HG03103 (cell line): Measurements from ENCODE around the gene CGB3.
"Not testable (repeated sequence)": the region's sequence is repeated elsewhere in the genome, so short reads cannot be mapped to it uniquely, and the experiment has no call there.

ENCODE experiments used
- ATAC-seq: cut with Tn5 transposase; IDR thresholded peaks from one replicate; pipeline ENCODE4 v1.9.1; 2021; ENCODE audit warnings: low read depth; ENCODE audit not compliant: unreplicated experiment

Gene CGB3

DNA sequence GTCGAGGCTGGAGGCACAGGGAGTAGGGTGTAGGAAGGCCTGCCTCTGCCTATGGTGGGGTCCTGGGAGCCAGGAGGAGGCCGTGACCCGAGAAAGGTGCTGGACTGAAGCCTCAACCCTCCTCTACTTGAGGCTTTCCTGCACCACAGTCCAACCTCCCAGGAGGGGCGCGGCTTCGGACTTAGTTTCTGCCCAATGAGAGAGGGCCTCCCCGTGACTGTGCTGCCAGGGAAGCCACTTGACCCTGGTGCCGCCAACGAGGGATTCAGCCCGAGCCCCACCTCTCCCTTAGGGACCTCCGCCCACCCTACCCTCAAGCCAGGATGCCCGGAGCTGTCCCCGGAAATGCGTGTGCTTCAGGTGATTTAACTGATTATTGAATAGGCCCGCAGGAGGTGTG lies at the start of gene CGB3:
Gene CGB3 (minus strand): TSS at position 101 of the 400 bp plus-strand sequence. CDS start 362 bp downstream, outside the sequence.
- ATAC-seq = not testable (repeated sequence)

DNA sequence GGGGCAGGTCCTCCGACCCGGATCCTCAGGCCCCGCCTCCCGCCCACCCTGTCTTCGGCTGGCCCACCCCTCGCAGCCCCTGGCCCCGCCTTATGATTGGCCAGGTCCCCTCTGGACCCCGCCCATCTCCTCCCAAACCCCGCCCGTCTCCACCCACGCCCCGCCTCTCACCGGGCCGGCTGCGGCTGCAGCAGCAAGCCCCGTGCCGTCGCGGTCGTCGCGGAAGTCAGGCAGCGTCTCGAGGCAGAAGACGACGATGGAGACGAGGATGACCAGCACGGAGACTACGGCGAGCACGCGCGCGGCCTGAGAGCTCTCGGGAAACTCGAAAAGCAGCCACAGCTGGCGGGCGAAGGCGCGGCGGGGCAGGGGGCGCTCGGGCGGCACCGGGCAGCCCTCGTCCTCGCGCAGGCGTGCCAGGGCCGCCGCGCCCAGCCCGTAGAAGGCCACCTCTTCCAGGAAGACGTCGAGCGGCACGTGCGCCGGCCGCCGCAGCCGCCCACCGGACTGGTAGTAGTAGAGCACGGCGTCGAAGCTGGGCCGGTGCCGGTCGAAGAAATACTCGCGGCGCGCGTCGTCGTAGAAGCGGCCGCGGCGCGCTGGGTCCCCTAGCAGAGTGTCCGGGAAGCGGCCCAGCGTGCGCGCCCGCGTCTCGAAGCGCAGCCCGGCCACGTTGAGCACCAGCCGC lies 47.9 kb upstream of the CGB3 start:
- ATAC-seq = no peak

DNA sequence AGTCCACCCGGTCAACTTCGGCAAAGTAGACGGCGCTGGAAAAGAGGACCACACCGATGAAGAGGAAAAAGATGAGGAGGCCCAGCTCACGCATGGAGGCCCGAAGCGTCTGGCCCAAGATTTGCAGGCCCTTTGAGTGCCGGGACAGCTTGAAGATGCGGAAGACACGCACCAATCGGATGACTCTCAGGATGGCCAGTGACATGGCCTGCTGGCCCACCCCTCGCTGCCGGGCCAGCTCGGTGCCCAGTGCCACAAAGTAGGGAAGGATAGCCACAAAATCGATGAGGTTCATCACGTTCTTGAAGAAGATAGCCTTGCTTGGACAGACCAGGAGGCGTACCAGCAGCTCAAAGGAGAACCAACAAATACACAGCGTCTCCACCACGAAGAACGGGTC lies 46.3 kb upstream of the CGB3 start:
- ATAC-seq = no peak

DNA sequence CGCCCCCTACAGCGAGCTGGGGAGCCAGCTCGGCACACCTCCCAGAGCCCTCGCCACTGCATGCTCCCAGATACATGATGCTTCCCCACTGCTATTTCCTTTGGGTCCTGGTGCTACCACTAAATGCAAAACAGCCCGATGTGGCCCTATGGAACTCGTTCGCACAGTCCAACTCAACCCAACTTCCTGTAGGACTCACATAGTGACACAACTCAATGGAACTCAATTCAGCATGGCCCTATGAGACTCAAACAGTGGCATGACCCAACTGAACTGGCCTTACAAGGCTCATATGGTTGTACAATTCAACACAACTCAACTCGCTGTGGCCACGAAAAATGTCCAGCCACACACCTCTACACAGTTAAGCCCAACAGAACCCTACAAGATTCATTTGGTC lies 44.9 kb upstream of the CGB3 start:
- no peak for ATAC-seq

DNA sequence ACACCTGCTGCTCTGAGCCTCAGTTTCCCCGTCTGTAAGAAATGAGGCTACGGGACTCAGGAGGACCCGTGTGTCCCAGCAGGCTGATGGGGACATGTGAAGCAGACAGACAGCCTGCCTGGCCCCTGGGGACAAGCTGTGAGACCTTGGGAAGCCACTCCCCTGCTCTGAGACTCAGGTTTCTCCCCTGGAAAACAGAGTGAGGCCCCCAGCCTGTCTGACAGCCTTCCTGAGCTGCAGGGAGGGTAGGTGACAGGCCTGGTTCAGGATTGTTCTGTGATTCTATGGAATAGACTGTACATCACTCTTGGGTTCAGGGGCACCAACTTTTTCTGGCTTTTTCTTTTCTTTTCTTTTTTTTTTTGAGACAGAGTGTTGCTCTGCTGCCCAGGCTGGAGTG lies 43.4 kb upstream of the CGB3 start:
- no peak for ATAC-seq

DNA sequence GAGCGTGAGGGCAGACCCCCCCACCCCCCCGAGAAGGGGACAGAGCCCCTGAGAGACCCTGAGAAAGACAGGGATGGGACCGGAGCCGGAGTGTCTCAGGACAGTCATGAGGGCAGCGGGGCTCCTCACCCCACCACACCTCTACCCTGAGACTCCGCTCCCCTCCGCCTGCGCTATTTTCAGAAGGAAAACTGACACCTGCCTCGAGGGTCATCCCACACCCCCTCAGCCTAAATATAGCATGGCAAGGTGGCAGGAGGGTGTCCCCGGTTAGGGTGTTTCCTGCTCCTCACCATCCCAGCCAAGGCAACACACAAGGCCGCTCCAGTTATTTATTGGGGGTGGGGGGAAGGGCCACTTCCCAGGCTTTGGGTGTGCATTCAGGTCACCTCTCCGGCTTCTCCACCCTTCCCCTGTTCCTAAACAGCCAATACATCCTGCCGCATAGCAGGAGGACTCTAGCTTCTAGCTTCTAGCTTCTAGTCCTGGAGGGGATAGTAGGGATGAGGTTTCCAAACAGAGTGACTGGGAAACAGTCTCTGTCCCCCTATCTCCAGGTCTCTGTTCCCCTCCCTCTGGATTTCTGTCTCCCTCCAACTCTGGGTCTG lies 41.9 kb upstream of the CGB3 start:
- no peak for ATAC-seq

DNA sequence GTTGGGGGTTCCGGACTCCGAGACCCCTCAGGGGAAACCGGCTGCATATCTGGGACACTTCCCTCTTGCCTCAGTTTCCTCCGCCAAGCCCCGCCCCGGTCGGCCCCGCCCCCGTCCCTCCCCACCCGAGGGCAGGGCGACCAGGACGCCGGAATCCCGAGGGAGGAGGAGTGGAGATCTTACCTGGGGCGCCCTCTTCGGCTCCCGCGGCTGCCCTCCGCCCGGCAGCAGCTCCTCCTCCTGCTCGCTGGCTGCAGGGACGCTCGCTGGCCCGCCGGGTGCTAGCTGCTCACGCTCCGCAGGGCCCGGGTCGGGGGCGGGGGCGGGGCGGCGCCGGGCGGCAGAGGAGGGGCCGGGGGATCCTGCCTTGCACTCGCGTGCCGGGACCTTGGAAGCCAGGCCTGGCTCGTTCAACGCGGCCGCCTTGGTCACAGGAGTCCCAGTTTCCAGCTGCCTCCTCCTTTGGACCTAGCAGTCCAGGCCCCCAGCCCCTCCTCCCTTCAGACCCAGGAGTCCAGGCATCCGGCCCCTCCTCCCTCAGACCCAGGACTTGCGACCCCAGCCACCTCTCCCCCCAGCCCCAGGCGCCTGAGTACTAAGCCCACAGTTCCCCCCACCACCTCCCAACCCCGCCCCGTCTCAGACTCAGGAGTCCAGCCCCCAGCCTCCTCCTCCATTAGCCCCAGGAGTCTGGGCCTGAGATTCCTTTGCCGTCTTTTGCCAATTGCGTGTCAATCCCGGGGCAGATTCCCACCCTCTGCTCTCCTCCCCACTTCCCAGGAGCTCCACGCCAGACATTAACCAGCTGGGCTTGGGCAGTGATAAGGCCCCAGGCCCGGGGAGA lies 40.9 kb upstream of the CGB3 start, which contains the start of gene NTF4:
Gene NTF4 (minus strand): TSS at position 51 of the 844 bp plus-strand sequence. CDS start 2,821 bp downstream, outside the sequence.
- no peak for ATAC-seq

DNA sequence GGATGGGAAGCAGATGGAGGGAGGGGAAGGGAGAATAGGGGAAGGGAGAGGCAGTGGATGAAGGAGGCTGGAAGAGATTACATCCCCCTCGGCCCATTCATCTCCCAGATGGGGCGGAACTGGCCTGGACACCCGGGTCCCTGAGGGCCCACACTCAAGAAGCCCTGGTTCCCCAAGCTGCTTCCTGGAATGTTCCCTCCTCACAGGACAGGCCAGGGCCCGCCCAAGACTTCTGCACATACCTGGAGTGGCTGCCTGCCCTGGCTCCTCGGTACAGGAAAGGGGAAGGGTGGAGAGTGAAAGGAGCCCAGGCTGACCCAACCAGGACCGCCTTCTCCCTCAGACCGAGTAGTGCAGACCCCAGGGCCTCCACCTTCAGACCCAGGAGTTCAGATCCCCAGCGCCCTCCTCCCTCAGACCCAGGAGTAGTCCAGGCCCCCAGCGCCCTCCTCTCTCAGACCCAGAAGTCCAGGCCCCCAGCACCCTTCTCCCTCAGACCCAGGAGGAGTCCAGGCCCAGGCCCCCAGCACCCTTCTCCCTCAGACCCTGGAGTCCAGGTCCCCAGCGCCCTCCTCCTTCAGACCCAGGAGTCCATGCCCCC lies 40.0 kb upstream of the CGB3 start:
- ATAC-seq = no peak

DNA sequence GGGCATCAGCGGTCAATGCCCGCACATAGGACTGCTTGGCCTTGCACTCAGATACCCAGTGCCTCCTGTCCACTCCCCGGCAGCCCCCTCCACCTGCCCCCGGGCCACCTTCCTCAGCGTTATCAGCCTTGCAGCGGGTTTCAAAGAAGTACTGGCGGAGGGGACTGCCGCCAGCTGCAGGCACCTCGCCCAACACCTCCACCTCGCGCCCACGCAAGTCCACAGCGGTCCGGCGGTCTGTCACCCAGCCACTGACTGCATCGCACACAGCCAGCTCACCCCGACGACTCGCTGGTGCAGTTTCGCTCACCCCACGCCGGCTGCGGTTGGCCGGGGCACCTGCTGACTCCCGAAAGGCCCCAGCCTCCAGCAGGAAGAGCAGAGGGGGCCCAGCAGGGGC lies 37.3 kb upstream of the CGB3 start:
- ATAC-seq = no peak

DNA sequence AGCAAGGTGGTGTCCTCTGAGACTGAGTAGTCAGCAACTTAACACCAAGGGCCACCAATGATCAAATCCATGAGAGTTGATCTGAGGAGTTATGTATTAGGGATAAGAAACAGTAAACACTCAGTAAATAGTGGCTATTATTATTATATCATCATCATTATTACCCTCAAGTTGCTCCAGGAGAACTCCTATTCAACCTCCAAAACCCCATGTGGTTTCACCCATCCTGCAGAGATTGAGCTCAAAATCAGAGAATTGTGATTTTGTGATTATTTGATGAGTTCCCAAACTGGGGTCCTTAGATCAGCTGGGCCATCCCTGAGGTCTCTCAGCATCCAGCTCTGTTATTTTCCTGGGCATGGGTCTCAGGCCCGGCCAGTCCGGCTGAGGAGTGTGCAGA lies 36.9 kb upstream of the CGB3 start:
- no peak for ATAC-seq

DNA sequence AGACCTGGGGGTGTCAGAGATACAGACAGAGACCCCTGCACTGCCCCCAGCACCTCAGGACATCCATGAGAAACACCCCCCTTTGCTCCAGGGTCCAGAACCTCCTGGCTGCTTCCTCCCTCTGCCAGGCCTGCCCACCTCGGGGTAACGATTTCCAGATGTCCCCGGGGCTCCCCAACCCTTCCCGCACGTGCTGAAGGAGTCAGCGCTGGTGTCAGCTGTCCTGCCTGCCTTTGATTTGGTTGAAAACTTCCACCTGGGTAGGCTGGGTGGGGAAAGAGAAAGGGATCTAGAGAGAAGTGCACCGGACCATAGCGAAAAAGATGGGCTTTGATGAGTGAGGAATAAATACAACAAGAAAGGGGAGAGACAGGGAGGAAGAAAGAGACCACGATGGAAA lies 34.9 kb upstream of the CGB3 start:
- no peak for ATAC-seq

DNA sequence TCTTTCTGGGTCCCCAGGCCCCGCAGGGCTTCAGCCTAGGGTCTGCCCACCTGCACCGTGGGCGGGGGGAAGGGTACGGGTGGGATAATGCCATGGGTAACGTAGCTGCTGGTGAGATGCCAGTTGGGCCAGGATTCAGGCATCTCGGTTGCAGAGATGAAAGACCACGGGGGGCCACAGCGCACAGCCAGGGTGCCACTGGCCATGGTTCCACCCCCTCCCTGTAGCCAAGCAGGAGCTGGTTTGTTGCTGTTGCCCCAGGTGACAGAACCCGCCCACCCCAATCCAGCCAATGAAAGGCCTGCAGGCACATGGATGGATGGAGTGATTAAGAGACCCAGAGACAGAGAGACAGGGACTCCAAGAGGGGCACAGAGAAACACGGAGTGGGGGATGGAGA lies 34.4 kb upstream of the CGB3 start:
- ATAC-seq = no peak

DNA sequence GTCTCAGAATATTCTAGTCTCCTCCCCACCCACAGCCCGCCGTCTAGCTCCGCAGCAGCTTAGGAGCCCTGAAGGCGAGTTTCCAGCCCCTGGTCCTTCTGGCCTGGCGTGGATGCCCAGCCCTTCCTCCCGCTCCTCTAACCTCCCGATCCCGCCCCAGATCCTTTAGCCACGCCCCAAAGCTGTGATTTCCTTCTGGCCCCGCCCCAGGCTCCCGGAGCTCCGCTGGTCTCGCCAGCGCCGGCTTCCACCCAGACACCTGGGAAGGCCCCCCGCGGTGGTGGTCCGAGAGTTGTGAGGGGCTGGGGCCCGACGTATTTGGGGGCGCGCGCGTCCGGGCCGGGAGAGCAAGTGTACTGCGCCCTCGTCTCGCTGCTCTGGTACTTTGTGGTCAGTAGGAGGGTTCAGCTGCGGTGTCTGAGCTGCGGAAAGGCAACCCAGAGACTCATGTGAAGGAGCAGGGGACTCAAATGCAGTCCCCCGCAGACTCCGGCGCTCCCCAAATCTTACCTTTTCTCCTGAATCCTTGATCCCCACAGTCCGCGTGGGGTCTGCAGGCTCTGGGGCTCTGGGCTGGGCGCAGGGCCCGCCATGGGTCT lies 33.6 kb upstream of the CGB3 start, which contains the start of gene CGB7:
Gene CGB7 (minus strand): TSS at position 114 of the 599 bp plus-strand sequence. CDS start 2,374 bp downstream, outside the sequence.
- no peak for ATAC-seq

DNA sequence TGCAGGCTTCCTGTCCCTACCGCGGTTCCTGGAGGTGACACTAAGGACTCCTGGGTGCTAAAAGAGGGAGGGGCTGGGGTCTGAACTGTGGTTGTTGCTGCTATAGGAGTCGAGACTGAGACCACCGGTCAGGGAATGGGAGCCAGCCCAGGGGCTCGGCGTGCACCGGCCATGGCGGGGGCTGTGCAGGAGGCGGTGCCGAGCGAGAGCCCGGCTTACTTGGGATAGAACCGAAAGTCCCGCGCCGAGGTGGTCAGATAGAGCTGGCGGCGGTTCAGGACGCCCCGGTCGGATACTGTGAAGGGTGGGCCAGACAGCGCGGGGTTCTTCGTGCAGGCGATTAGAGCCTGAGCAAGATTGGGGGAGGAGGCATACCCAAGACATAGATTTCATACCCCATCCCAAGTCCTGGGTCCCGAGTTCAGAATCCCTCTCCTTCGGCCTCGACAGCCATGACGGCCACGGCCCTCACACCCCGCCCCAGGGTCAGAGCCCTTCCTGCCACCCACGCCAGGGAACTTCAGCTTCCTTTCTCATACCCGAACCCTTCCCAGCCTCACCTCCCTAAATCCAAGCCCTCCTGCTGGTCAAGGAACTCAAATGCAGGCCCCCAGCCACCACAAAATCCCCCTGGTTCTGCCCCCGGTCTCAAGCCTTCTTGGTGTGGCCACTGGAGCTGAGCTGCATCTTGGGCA lies 32.9 kb upstream of the CGB3 start:
- not testable (repeated sequence) for ATAC-seq

DNA sequence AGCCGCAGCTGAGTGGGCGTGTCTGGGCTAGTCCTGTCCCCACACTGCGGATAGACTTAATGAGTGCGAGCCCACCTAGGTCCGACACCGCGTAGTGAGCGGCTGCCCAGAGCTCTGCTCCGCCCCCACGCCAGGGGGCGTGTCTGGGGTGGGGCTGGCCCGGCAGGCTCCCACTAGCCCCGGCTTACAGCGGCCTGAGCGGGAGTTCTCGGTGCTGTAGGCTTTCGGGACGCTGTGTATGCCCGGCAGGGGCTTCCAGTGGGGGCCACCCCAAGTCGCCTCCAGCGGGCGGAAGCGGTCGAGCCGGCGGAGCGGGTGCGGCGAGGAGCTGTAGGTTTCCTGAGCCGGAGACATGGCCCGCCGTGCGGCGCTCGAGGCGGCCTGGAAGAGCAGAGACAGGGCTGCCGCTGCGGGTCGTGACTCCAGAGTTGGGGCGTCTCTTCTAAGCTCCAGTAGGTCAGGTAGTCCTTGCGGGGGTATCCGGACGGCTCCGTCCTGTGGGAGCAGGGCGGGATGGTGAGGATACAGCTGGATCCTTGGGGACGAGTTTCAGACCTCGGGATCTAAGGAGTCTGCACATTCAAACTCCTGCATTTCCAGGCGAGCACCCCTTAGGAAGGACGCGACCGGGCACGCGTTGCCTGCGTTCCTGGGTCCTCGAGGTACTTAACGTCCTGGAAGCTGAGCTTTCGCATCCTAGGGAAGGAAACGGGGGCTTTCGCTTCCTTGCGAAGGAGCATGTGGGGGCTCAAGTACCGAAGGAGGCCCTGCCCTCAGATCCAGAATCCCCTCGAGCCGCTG lies 32.2 kb upstream of the CGB3 start:
- no peak for ATAC-seq

DNA sequence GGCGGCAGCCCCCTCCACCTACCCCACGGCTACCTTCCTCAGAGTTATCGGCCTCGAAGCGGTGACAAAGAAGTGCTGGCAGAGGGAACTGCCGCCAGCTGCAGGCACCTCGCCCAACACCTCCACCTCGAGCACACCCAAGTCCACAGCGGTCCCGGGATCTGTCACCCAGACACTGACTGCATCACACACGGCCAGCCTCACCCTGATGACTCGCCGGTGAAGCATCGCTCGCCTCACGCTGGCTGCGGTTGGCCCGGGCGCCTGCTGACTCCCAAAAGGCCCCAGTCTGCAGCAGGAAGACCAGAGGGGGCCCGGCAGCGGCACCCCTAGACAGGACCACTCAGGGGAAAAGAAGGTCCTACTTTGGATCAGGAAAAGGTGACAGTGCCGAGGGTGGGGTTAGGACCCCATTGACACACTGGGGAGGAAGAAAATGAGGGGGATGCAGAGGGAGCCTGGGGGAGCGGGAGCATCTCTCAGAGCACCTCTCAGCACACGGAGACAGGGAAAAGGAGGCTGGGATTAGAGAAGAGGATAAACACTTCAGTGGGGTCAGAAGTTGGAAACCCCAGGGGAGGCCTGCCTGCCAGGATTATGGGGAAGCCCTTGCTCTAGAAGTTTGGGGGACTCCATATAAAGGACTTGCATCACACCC lies 26.4 kb upstream of the CGB3 start:
- ATAC-seq = not testable (repeated sequence)

DNA sequence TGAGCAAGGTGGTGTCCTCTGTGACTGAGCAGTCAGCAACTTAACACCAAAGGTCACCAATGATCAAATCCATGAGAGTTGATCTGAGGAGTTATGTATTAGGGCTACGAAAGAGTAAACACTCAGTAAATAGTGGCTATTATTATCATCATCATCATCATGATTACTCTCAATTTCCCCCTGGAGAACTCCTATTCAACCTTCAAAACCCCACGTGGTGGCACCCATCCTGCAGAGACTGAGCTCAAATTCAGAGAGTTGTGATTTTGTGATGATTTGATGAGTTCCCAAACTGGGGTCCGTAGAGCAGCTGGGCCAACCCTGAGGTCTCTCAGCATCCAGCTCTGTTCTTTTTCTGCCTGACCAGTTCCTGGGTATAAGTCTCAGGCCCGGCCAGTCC lies 25.7 kb upstream of the CGB3 start:
- ATAC-seq = not testable (repeated sequence)

DNA sequence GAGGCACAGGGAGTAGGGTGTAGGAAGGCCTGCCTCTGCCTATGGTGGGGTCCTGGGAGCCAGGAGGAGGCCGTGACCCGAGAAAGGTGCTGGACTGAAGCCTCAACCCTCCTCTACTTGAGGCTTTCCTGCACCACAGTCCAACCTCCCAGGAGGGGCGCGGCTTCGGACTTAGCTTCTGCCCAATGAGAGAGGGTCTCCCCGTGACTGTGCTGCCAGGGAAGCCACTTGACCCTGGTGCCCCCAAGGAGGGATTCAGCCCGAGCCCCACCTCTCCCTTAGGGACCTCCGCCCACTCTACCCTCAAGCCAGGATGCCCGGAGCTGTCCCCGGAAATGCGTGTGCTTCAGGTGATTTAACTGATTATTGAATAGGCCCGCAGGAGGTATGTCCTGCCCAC lies 24.9 kb upstream of the CGB3 start, which contains the start of gene CGB8:
Gene CGB8 (minus strand): TSS at position 101 of the 400 bp plus-strand sequence. CDS start 372 bp downstream, outside the sequence.
- not testable (repeated sequence) for ATAC-seq
